HCT116 (cell line): ENCODE measurements around the gene LSM4. TPM values are rescaled to one million over a fixed set of nuclear protein-coding genes. Genes with fewer than 3 reads are reported as not detected.

Experiments
- ATAC-seq: fragments of 200-7000 bp; cut with Tn5 transposase; 2 replicates; pipeline ENCODE4 v1.9.1; 2020; ENCODE audit warnings: mild to moderate bottlenecking, moderate library complexity
- BruUV-seq: library from RNA; stranded (reverse); fragments of 400-500 nt; replicated peaks from 2 replicates; lab custom pipeline; 2021; lab: Mats Ljungman, UMichigan
- CTCF ChIA-PET: fragments of 300-600 bp; sonication (Branson Sonifier 250); formaldehyde crosslinking; loops from one replicate; lab custom pipeline; 2021; ENCODE audit warnings: antibody characterized with exemption; lab: Charles Lee
- POLR2A ChIA-PET: fragments of 300-600, 350-600 bp; sonication (Branson Sonifier 250); formaldehyde crosslinking; loops from one replicate; lab custom pipeline; 2021; ENCODE audit warnings: antibody characterized with exemption; lab: Charles Lee
- RAD21 ChIA-PET, 2 experiments: fragments of 300-600 bp; sonication (Branson Sonifier 250); formaldehyde crosslinking; loops; one replicate each; lab custom pipeline; 2023; ENCODE audit warnings: low total read pairs in 2 of 2; ENCODE audit not compliant: uncharacterized antibody in 2 of 2, unreplicated experiment in 2 of 2, low non-redundant PET in 1 of 2; lab: Charles Lee
- DNase-seq: peaks from one replicate; pipeline ENCODE4 v3.0.0-alpha.2; 2010; ENCODE audit warnings: low read depth, low spot score
- H2AFZ ChIP-seq: fragments of 200-600 bp; shearing (Covaris generic), sonication (generic); 2 replicates; pipeline ENCODE4 v1.6.1; 2017; ENCODE audit warnings: low read depth, mixed run types, mixed read lengths, antibody characterized with exemption, low read length; ENCODE audit not compliant: poor library complexity, severe bottlenecking
- H3K27ac ChIP-seq: 2 replicates; pipeline ENCODE4 v1.5.1; 2012; ENCODE audit warnings: low read depth, low read length
- H3K27me3 ChIP-seq: fragments of 200-600 bp; sonication (generic); 2 replicates; pipeline ENCODE4 v1.6.1; 2016; ENCODE audit warnings: mixed run types, low read length, mixed read lengths; ENCODE audit not compliant: insufficient read depth
- H3K36me3 ChIP-seq, 2 experiments: fragments of 200-500 bp in 1 of 2; fragments of 200-600 bp in 1 of 2; sonication (Bioruptor generic) in 1 of 2; sonication (generic) in 1 of 2; 2 replicates each; pipeline versions ENCODE4 v1.5.1 to v1.6.1; 2014 to 2016; ENCODE audit warnings: low read length in 2 of 2, inconsistent platforms in 1 of 2, mixed read lengths in 1 of 2, mixed run types in 1 of 2; ENCODE audit not compliant: insufficient read depth in 2 of 2, control insufficient read depth in 1 of 2
- H3K4me1 ChIP-seq, 2 experiments: fragments of 200-600 bp in 1 of 2; sonication (generic) in 1 of 2; 2 replicates each; pipeline versions ENCODE4 v1.5.1 to v1.6.1; 2012 to 2017; ENCODE audit warnings: low read length in 2 of 2, inconsistent platforms in 1 of 2, mild to moderate bottlenecking in 1 of 2, mixed read lengths in 1 of 2, mixed run types in 1 of 2, moderate library complexity in 1 of 2; ENCODE audit not compliant: insufficient read depth in 2 of 2, control insufficient read depth in 1 of 2
- H3K4me2 ChIP-seq: fragments of 200-600 bp; sonication (generic); 2 replicates; pipeline ENCODE4 v1.6.1; 2017; ENCODE audit warnings: mixed run types, low read length, mixed read lengths
- H3K4me3 ChIP-seq, 2 experiments: fragments of 200-600 bp in 1 of 2; sonication (generic) in 1 of 2; replicated peaks in 1 of 2; 2 replicates each; pipeline ENCODE4 v1.5.1; 2011 to 2016; ENCODE audit warnings: low read length in 2 of 2, control low read depth in 1 of 2, low read depth in 1 of 2, mild to moderate bottlenecking in 1 of 2, mixed read lengths in 1 of 2, mixed run types in 1 of 2
- H3K79me2 ChIP-seq: fragments of 200-600 bp; sonication (generic); 2 replicates; pipeline ENCODE4 v1.6.1; 2017; ENCODE audit warnings: mild to moderate bottlenecking, mixed run types, low read length, moderate library complexity, mixed read lengths; ENCODE audit not compliant: insufficient read depth
- H3K9ac ChIP-seq: fragments of 200-600 bp; sonication (generic); 2 replicates; pipeline ENCODE4 v1.6.1; 2016; ENCODE audit warnings: low read length, mixed read lengths
- H3K9me2 ChIP-seq: fragments of 200-600 bp; sonication (generic), shearing (Covaris generic); 2 replicates; pipeline ENCODE4 v1.6.1; 2017; ENCODE audit warnings: mixed run types, mild to moderate bottlenecking, moderate library complexity; ENCODE audit not compliant: insufficient read depth
- H3K9me3 ChIP-seq, 2 experiments: fragments of 200-500 bp in 1 of 2; fragments of 200-600 bp in 1 of 2; sonication (Bioruptor generic) in 1 of 2; sonication (generic) in 1 of 2; 2 replicates each; pipeline ENCODE4 v1.6.1; 2014 to 2017; ENCODE audit warnings: low read length in 2 of 2, mixed read lengths in 2 of 2, inconsistent platforms in 1 of 2, low read depth in 1 of 2, mild to moderate bottlenecking in 1 of 2, mixed run types in 1 of 2, moderate library complexity in 1 of 2; ENCODE audit not compliant: control insufficient read depth in 1 of 2, insufficient read depth in 1 of 2
- H4K20me1 ChIP-seq: fragments of 200-600 bp; sonication (generic), shearing (Covaris generic); 2 replicates; pipeline ENCODE4 v1.6.1; 2017; ENCODE audit warnings: mixed run types, mild to moderate bottlenecking, moderate library complexity; ENCODE audit not compliant: insufficient read depth
- CEBPB ChIP-seq: IDR thresholded peaks from 2 replicates; pipeline ENCODE4 v1.6.1; 2012; ENCODE audit warnings: low read depth
- EZH2phosphoT487 ChIP-seq: fragments of 200-600 bp; IDR thresholded peaks from 2 replicates; pipeline ENCODE4 v1.6.1; 2018; ENCODE audit warnings: antibody characterized with exemption, borderline replicate concordance
- FOSL1 ChIP-seq: IDR thresholded peaks from 2 replicates; pipeline ENCODE4 v1.6.1; 2012; ENCODE audit warnings: low read depth
- POLR2AphosphoS5 ChIP-seq: IDR thresholded peaks from 2 replicates; pipeline ENCODE4 v1.6.1; 2011; ENCODE audit warnings: mild to moderate bottlenecking, low read depth, low read length, moderate library complexity
- TCF7L2 ChIP-seq: IDR thresholded peaks from 2 replicates; pipeline ENCODE4 v1.7.0; 2011; ENCODE audit warnings: borderline replicate concordance, inconsistent platforms; ENCODE audit not compliant: insufficient read depth, insufficient read length; ENCODE audit errors: extremely low read depth
- intact Hi-C: fragments of 100-400 bp; cut with micrococcal nuclease; formaldehyde crosslinking; loops from 2 replicates; pipeline ENCODE4 v1.10.0; 2022
- total RNA-seq: library from RNA; stranded (reverse); gene quantifications from one replicate; pipeline ENCODE4 v1.2.1, GENCODE V29; 2021; ENCODE audit not compliant: unreplicated experiment

LSM4 gene
- total RNA-seq, 1 experiment from 2014 or later, result 400 TPM

GRCh38 chr19:18310966-18311365 is 11.9 kb downstream of the LSM4 start:
- H2AFZ ChIP-seq, result no peak overlapping the region
- intact Hi-C loops, result no loop called here
- no peaks in the 10 kb centered on the region for H3K9me3 ChIP-seq
- H3K9me2 ChIP-seq, result no peaks in the 10 kb centered on the region
- ATAC-seq, result no peak
- no TSS peak for BruUV-seq
- no peak overlapping the region for H3K4me2 ChIP-seq
- H3K4me3 ChIP-seq, result no peak overlapping the region
- H3K36me3 ChIP-seq, result peaks cover 22 to 67% of the 10 kb centered on the region in 2 experiments
- H3K27ac ChIP-seq, result no peak overlapping the region; the same call in 1 of the 2 replicates
- ChIA-PET CTCF (interaction anchor here (1.0 kb wide), 1 partner anchor 31 kb away, joined by 3 read pairs; no protein-coding TSS in a partner anchor), RAD21 (no interaction called here), POLR2A (interaction anchor here (0.6 kb wide), 1 partner anchor 12 kb away, joined by 3 read pairs; the partner anchor contains the start of gene LSM4)
- H3K9ac ChIP-seq, result no peak overlapping the region
- H4K20me1 ChIP-seq, result no peaks in the 10 kb centered on the region
- TF ChIP-seq FOSL1, result no peak
- no peak for TF ChIP-seq TCF7L2
- 0 out of 2 replicates have a peak, but pooled peaks have one; percentile 2 for TF ChIP-seq POLR2AphosphoS5
- TF ChIP-seq CEBPB, result no peak
- no peaks in the 10 kb centered on the region for H3K27me3 ChIP-seq
- peaks cover 37% of the 10 kb centered on the region for H3K79me2 ChIP-seq
- H3K4me1 ChIP-seq, result peaks cover under 1 to 3% of the 10 kb centered on the region in 2 experiments; a peak in 3 of 4 replicates
- DNase-seq, result no peak

GRCh38 chr19:18310118-18310909 is 12.6 kb downstream of the LSM4 start:
- no peaks in the 10 kb centered on the region for H3K9me2 ChIP-seq
- no peak overlapping the region for H3K4me2 ChIP-seq
- no peak overlapping the region; the same call in 1 of the 2 replicates for H3K27ac ChIP-seq
- H2AFZ ChIP-seq, result no peak overlapping the region
- no peak overlapping the region for H3K9ac ChIP-seq
- peaks cover 30% of the 10 kb centered on the region; the same call in 1 of the 2 replicates for H3K79me2 ChIP-seq
- H3K36me3 ChIP-seq, result peaks cover 21 to 62% of the 10 kb centered on the region in 2 experiments
- ATAC-seq (no peak), DNase-seq (no peak)
- no peak overlapping the region for H3K4me3 ChIP-seq
- ChIA-PET RAD21 (no interaction called here), CTCF (interaction anchor here (0.6 to 1.0 kb wide), 2 partner anchors 31 to 114 kb away, joined by 3 read pairs; no protein-coding TSS in a partner anchor), POLR2A (interaction anchor here (0.6 kb wide), 1 partner anchor 12 kb away, joined by 3 read pairs; the partner anchor contains the start of gene LSM4)
- H4K20me1 ChIP-seq, result no peaks in the 10 kb centered on the region
- peaks cover 6 to 10% of the 10 kb centered on the region in 2 experiments for H3K4me1 ChIP-seq
- H3K9me3 ChIP-seq, result no peaks in the 10 kb centered on the region
- no TSS peak for BruUV-seq
- TF ChIP-seq POLR2AphosphoS5 (0 out of 2 replicates have a peak, but pooled peaks have one; percentile 11), EZH2phosphoT487 (no peak)
- intact Hi-C loops, result no loop called here
- no peaks in the 10 kb centered on the region for H3K27me3 ChIP-seq
